Measurements from ENCODE around the gene KLHL36. TPM values are rescaled to one million over a fixed set of nuclear protein-coding genes. Genes with fewer than 3 reads are reported as not detected.
"Not testable (repeated sequence)": the region's sequence is repeated elsewhere in the genome, so short reads cannot be mapped to it uniquely, and the experiment has no call there.

Gene KLHL36
- total RNA-seq, 1 donor from 2014 or later: 72.7 TPM

DNA sequence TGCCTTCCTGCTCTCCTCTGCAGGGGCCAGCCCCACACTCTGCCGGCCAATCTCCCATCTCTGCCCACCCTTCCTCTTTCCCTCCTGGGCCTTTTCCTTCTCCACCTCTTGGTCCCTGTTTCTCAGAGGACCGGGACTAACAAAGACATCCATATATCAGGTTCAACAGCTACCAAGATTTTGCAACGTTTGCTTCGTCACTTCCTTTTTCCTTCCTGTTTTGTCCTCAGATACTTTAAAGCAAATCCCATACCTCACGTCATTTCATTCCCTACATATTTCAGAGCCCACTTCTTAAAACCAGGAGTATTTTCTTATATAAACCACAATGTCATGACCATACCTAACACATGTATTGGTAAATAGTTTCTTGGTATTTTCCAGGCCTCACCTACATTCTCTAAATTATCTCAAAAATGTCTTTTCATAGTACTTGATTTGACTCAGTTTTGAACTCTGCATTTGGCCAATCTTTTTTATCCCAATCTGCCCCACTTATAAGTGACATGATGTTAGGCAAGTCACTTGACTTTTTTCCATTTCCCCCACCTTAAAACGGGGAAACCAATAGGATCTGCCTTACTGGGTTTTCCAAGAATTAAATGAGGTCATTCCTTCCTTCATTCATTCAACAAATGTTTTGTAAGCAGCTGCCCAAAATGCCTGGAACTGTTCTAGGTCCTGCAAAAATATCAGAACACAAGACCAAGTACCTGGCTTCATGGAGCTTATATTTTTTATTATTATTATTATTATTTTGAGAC, 44.3 kb downstream of the KLHL36 start:
- no peak for ATAC-seq (ENCODE audit: low read depth)
- POLR2A ChIA-PET: interaction anchor here (0.7 kb wide), 1 partner anchor 23 kb away, joined by 4 read pairs; no protein-coding TSS in a partner anchor
- H3K9me3 Mint-ChIP-seq: no peaks in the 10 kb centered on the region
- H3K36me3 Mint-ChIP-seq (ENCODE audit: low read depth): no peaks in the 10 kb centered on the region
- CTCF ChIA-PET: interaction anchor here (1.3 kb wide), 1 partner anchor 27 kb away, joined by 3 read pairs; no protein-coding TSS in a partner anchor
- intact Hi-C loops (cut with micrococcal nuclease): no loop called here
- H3K4me3 Mint-ChIP-seq: no peak overlapping the region
- TF ChIP-seq, protein P1, sequence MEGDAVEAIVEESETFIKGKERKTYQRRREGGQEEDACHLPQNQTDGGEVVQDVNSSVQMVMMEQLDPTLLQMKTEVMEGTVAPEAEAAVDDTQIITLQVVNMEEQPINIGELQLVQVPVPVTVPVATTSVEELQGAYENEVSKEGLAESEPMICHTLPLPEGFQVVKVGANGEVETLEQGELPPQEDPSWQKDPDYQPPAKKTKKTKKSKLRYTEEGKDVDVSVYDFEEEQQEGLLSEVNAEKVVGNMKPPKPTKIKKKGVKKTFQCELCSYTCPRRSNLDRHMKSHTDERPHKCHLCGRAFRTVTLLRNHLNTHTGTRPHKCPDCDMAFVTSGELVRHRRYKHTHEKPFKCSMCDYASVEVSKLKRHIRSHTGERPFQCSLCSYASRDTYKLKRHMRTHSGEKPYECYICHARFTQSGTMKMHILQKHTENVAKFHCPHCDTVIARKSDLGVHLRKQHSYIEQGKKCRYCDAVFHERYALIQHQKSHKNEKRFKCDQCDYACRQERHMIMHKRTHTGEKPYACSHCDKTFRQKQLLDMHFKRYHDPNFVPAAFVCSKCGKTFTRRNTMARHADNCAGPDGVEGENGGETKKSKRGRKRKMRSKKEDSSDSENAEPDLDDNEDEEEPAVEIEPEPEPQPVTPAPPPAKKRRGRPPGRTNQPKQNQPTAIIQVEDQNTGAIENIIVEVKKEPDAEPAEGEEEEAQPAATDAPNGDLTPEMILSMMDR (IDR thresholded peaks at IDR 0.05): no peak
- no peak for DNase-seq
- H3K27me3 Mint-ChIP-seq: no peaks in the 10 kb centered on the region
- H3K27ac Mint-ChIP-seq: no peak overlapping the region
- peaks cover 16% of the 10 kb centered on the region for H3K4me1 Mint-ChIP-seq

DNA sequence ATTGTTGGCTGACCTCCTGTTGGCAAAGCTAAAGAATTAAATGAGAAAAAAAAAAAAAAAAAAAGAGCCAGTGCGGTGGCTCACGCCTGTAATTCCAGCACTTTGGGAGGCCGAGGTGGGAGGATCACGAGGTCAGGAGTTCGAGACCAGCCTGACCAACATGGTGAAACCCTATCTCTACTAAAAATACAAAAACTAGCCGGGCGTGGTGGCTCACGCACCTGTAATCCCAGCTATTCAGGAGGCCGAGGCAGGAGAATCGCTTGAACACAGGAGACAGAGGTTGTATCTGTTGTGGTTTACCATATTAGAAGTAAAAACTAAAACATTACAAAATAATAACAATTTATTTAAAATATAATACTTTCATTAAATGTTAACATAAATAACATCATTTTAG, 45.6 kb downstream of the KLHL36 start:
- H3K27me3 Mint-ChIP-seq; H3K27ac Mint-ChIP-seq; H3K9me3 Mint-ChIP-seq; DNase-seq; H3K36me3 Mint-ChIP-seq (ENCODE audit: low read depth); ATAC-seq (ENCODE audit: low read depth); H3K4me3 Mint-ChIP-seq; H3K4me1 Mint-ChIP-seq; intact Hi-C loops (cut with micrococcal nuclease): not testable (repeated sequence)
- CTCF ChIA-PET: interaction anchor here (1.3 kb wide), 1 partner anchor 28 kb away, joined by 3 read pairs; no protein-coding TSS in a partner anchor
- POLR2A ChIA-PET: interaction anchor here (0.6 to 0.7 kb wide), 2 partner anchors 9 to 71 kb away, joined by 5 read pairs; no protein-coding TSS in a partner anchor

DNA sequence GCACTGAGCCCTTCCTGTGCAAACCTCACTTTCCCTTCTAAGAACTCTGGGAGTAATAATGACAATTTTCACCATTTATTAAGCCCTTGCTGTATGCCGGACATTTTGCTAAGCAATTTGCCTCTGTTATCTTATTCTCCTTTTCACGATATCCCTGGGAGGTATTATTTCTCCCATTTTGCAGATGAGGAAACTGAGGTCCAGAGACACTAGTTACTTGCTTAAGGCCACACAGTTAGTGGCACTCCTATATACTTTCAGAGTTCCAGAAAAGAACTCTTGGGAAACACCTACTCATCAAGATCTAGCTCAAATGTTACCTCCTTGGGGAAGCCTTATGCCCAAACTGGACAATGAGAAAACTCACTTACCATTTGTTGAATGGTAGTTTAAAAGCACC, 46.7 kb downstream of the KLHL36 start:
- ATAC-seq (ENCODE audit: low read depth): no peak
- TF ChIP-seq, protein P1 (IDR thresholded peaks at IDR 0.05): no peak
- Mint-ChIP-seq H3K27me3 (no peaks in the 10 kb centered on the region), H3K36me3 (ENCODE audit: low read depth) (no peaks in the 10 kb centered on the region), H3K9me3 (no peaks in the 10 kb centered on the region), H3K27ac (no peak overlapping the region), H3K4me3 (no peak overlapping the region), H3K4me1 (peaks cover 10% of the 10 kb centered on the region)
- intact Hi-C loops (cut with micrococcal nuclease): no loop called here
- POLR2A ChIA-PET: no interaction called here
- no peak for DNase-seq
- CTCF ChIA-PET: no interaction called here

DNA sequence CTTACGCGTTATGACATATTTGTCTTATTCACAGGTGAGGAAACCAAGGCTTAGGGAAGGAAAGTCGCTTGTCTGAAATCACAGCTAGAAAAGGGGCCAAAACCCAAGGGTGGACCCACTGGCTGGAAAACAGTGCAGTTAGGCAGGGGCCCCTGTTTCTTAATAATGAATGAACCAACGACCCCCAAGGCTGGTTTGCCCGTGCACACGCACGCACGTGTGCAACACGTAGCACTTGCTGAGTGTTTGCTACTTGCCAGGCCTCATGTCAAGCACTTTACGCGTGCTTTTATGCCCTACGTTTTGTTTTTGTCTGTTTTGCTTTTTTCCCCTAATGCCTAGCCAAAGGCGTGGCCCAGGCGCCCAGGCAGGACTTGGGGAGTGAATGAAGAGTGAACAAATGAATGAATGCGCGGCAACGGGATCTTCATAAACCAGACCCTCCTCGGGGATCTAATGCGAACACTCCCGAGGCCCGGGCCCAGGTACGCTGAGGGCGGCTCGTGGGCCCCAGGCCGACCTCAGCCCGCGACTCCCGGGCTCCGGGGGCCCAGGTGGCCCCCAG, 50.9 kb downstream of the KLHL36 start:
- ChIA-PET POLR2A (interaction anchor here (0.5 kb wide), 1 partner anchor 49 kb away, joined by 3 read pairs; no protein-coding TSS in a partner anchor), CTCF (no interaction called here)
- intact Hi-C loops (cut with micrococcal nuclease): no loop called here
- TF ChIP-seq, protein P1 (IDR thresholded peaks at IDR 0.05): no peak
- H3K4me1 Mint-ChIP-seq: peaks cover 42% of the 10 kb centered on the region
- H3K9me3 Mint-ChIP-seq: no peaks in the 10 kb centered on the region
- peak overlapping the region; percentile 83 for H3K27ac Mint-ChIP-seq
- DNase-seq: no peak
- peak overlapping the region; percentile 83 for H3K4me3 Mint-ChIP-seq
- no peak for ATAC-seq (ENCODE audit: low read depth)
- H3K27me3 Mint-ChIP-seq: no peaks in the 10 kb centered on the region
- peaks cover 6% of the 10 kb centered on the region for H3K36me3 Mint-ChIP-seq (ENCODE audit: low read depth)

DNA sequence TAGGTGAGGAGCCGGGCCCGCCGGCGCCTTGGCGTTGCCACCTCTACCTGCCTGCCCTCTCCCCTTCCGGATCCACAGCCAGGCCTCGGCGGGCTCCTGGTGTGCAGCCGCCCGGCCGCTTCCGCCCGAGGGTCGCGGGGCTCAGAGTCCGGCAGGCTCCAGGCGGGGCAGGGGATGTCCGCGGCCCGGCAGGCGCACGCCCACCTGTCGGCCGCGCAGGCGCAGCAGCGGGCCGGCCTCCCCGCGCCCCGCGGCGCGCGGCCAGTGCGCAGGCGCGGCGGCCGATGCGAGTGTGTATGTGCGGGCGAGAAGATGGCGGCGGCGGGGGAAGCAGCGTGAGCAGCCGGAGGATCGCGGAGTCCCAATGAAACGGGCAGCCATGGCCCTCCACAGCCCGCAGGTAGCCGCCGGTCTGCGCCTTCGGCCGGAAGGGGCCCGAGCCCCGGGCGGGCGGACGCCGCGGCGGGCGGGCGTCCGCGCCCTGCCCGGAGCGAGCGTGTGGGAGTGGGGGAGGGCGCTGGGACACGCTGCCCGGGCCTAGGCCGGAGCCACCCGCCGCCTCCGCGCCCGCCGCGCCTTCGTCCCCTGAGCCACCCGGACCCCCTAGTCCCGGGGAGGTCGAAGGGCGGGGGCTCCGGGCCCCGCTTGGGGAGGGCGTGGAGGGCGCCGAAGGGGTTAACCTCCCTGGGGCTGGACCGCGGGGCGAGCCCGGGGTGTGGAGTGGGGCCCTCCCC, 51.6 kb downstream of the KLHL36 start, which contains the start of gene USP10:
Gene USP10 (plus strand): TSS at position 289 of the 734 bp plus-strand sequence. CDS start 91 bp downstream, at position 380.
- TF ChIP-seq, protein P1 (IDR thresholded peaks at IDR 0.05): no peak
- CTCF ChIA-PET: interaction anchor here (0.8 to 2.4 kb wide), 6 partner anchors 20 to 40 kb away, joined by 3 to 14 read pairs (median 4); no protein-coding TSS in a partner anchor
- intact Hi-C loops (cut with micrococcal nuclease): loop anchor here (1.0 to 2.0 kb wide), 5 partner anchors 8 to 51 kb away; partner anchors contain the start of gene KLHL36
- H3K4me1 Mint-ChIP-seq: peaks cover 48% of the 10 kb centered on the region
- peak within 1 kb of the TSS; percentile 92 for H3K27ac Mint-ChIP-seq
- ATAC-seq (ENCODE audit: low read depth) (peak; percentile 77), DNase-seq (peak; percentile 92)
- no peaks in the 10 kb centered on the region for H3K27me3 Mint-ChIP-seq
- POLR2A ChIA-PET: interaction anchor here (0.5 to 2.1 kb wide), 10 partner anchors 12 to 195 kb away, joined by 3 to 14 read pairs (median 8); partner anchors contain the start of gene KLHL36
- peaks cover 6% of the 10 kb centered on the region for H3K36me3 Mint-ChIP-seq (ENCODE audit: low read depth)
- H3K4me3 Mint-ChIP-seq: peak within 1 kb of the TSS; percentile 94
- no peaks in the 10 kb centered on the region for H3K9me3 Mint-ChIP-seq
